Nephron (organoid): Measurements from ENCODE around the gene GPR183.

Source experiments
- H3K27ac Mint-ChIP-seq, 3 experiments: 2 replicates each; pipeline ENCODE4 v1.8.0; 2020; ENCODE audit warnings: mixed read lengths in 3 of 3, mild to moderate bottlenecking in 2 of 3, moderate library complexity in 1 of 3
- H3K27me3 Mint-ChIP-seq: 2 replicates; pipeline ENCODE4 v1.8.0; 2021; ENCODE audit warnings: low read depth, mild to moderate bottlenecking, moderate library complexity, mixed read lengths
- H3K36me3 Mint-ChIP-seq: 2 replicates; pipeline ENCODE4 v1.8.0; 2020; ENCODE audit warnings: low read depth, mixed read lengths
- H3K4me1 Mint-ChIP-seq: 2 replicates; pipeline ENCODE4 v1.8.0; 2020; ENCODE audit warnings: mixed read lengths
- H3K4me3 Mint-ChIP-seq, 3 experiments: 2 replicates each; pipeline ENCODE4 v1.8.0; 2020; ENCODE audit warnings: mild to moderate bottlenecking in 3 of 3, mixed read lengths in 3 of 3, moderate library complexity in 2 of 3
- H3K9me3 Mint-ChIP-seq: 2 replicates; pipeline ENCODE4 v1.8.0; 2020; ENCODE audit warnings: mixed read lengths
- TF ChIP-seq, protein P1 (sequence below), 3 experiments: fragments of 200-600 bp; sonication (generic); IDR thresholded peaks; one replicate each; pipeline ENCODE4 v1.5.0; 2021; ENCODE audit warnings: antibody characterized with exemption in 3 of 3; ENCODE audit not compliant: unreplicated experiment in 3 of 3

The GPR183 gene

DNA sequence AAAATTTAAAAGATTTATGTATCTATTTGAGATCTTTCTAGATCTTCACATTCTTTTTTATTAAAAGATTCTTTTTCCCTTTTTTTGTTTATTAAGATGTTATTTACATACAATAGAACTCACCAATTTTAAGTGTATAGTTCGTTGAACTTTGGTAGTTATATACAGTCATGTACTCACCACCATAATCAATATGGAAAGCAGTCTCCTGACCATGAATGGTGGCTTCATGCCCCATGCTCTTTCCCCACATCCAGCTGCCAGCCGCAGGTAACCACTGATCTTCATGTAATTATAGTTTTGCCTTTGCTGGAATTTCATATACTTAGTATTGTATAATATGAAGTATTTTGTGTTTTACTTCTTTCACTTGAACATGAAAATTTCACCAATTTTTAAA lies 20.6 kb upstream of the GPR183 start:
- H3K4me1 Mint-ChIP-seq = no peaks in the 10 kb centered on the region
- no peak overlapping the region for H3K27ac Mint-ChIP-seq
- H3K9me3 Mint-ChIP-seq = no peaks in the 10 kb centered on the region
- TF ChIP-seq, protein P1, sequence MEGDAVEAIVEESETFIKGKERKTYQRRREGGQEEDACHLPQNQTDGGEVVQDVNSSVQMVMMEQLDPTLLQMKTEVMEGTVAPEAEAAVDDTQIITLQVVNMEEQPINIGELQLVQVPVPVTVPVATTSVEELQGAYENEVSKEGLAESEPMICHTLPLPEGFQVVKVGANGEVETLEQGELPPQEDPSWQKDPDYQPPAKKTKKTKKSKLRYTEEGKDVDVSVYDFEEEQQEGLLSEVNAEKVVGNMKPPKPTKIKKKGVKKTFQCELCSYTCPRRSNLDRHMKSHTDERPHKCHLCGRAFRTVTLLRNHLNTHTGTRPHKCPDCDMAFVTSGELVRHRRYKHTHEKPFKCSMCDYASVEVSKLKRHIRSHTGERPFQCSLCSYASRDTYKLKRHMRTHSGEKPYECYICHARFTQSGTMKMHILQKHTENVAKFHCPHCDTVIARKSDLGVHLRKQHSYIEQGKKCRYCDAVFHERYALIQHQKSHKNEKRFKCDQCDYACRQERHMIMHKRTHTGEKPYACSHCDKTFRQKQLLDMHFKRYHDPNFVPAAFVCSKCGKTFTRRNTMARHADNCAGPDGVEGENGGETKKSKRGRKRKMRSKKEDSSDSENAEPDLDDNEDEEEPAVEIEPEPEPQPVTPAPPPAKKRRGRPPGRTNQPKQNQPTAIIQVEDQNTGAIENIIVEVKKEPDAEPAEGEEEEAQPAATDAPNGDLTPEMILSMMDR (IDR thresholded peaks at IDR 0.05; ENCODE audit: unreplicated experiment in 3 of 3) = no peak
- H3K36me3 Mint-ChIP-seq = peaks cover 48% of the 10 kb centered on the region
- H3K4me3 Mint-ChIP-seq = no peak overlapping the region
- H3K27me3 Mint-ChIP-seq = no peaks in the 10 kb centered on the region

GRCh38 chr13:99327126-99327525 lies 19.9 kb upstream of the GPR183 start:
- TF ChIP-seq, protein P1 (IDR thresholded peaks at IDR 0.05; ENCODE audit: unreplicated experiment in 3 of 3) = no peak
- Mint-ChIP-seq H3K9me3 (no peaks in the 10 kb centered on the region), H3K27ac (no peak overlapping the region), H3K27me3 (no peaks in the 10 kb centered on the region), H3K4me1 (peaks cover 6% of the 10 kb centered on the region), H3K4me3 (no peak overlapping the region), H3K36me3 (peaks cover 52% of the 10 kb centered on the region)

- TF ChIP-seq, protein P1 (IDR thresholded peaks at IDR 0.05; ENCODE audit: unreplicated experiment in 3 of 3) = no peak
Observed at GRCh38 chr13:99326012-99326411, 18.8 kb upstream of the GPR183 start.

GRCh38 chr13:99323488-99323887 lies 16.3 kb upstream of the GPR183 start:
- Mint-ChIP-seq H3K27ac (no peak overlapping the region), H3K27me3 (no peaks in the 10 kb centered on the region), H3K9me3 (no peaks in the 10 kb centered on the region), H3K4me1 (peaks cover 8% of the 10 kb centered on the region), H3K36me3 (peaks cover 34% of the 10 kb centered on the region), H3K4me3 (no peak overlapping the region)
- TF ChIP-seq, protein P1 (IDR thresholded peaks at IDR 0.05; ENCODE audit: unreplicated experiment in 3 of 3) = no peak

More at GRCh38 chr13:99326012-99326411, 18.8 kb upstream of the GPR183 start:
- Mint-ChIP-seq H3K36me3 (peaks cover 49% of the 10 kb centered on the region), H3K4me3 (no peak overlapping the region), H3K4me1 (peaks cover 8% of the 10 kb centered on the region), H3K27ac (no peak overlapping the region), H3K9me3 (no peaks in the 10 kb centered on the region), H3K27me3 (no peaks in the 10 kb centered on the region)

- Mint-ChIP-seq H3K27ac (peak overlapping the region in 2 of 3 experiments; percentile 23 to 49), H3K36me3 (peaks cover 37% of the 10 kb centered on the region), H3K9me3 (no peaks in the 10 kb centered on the region), H3K4me3 (no peak overlapping the region), H3K4me1 (peaks cover 8% of the 10 kb centered on the region), H3K27me3 (no peaks in the 10 kb centered on the region)
- TF ChIP-seq, protein P1 (IDR thresholded peaks at IDR 0.05; ENCODE audit: unreplicated experiment in 3 of 3) = no peak
Observed at GRCh38 chr13:99322297-99323103, 15.3 kb upstream of the GPR183 start.

- Mint-ChIP-seq H3K27me3 (no peaks in the 10 kb centered on the region), H3K27ac (no peak overlapping the region), H3K4me1 (peaks cover 8% of the 10 kb centered on the region), H3K9me3 (no peaks in the 10 kb centered on the region), H3K36me3 (peaks cover 36% of the 10 kb centered on the region), H3K4me3 (no peak overlapping the region)
- TF ChIP-seq, protein P1 (IDR thresholded peaks at IDR 0.05; ENCODE audit: unreplicated experiment in 3 of 3) = no peak
Observed at GRCh38 chr13:99321709-99322108, 14.5 kb upstream of the GPR183 start.
